Right renal pelvis (tissue), 4 donors: ENCODE measurements around the gene OR4D11. TPM values are rescaled to one million over a fixed set of nuclear protein-coding genes. Genes with fewer than 3 reads are reported as not detected.
"Not testable (repeated sequence)": the region's sequence is repeated elsewhere in the genome, so short reads cannot be mapped to it uniquely, and the experiment has no call there.

Experiments
- DNase-seq, 4 donors: peaks; one replicate each; pipeline ENCODE4 v3.0.0-alpha.2; 2013; ENCODE audit warnings: low read depth in 4 of 4, low spot score in 3 of 4, missing footprints in 1 of 4
- polyA plus RNA-seq, 4 donors: library from polyadenylated mRNA; unstranded; fragments of 120-200 nt; gene quantifications; one replicate each; pipeline ENCODE4 v1.2.1, GENCODE V29; 2013; ENCODE audit not compliant: insufficient read length in 4 of 4

OR4D11 gene
- not detected for polyA plus RNA-seq

- no peak for DNase-seq
Observed at GRCh38 chr11:59503276-59503675, at the start of gene OR4D11. Gene OR4D11, plus strand, starts transcription at chr11:59503576. Its CDS starts 0 bp downstream, at chr11:59503576.

- DNase-seq: no peak
Observed at GRCh38 chr11:59456661-59457060, 46.7 kb upstream of the OR4D11 start, which contains the start of gene OR4D6. Gene OR4D6, plus strand, starts transcription at chr11:59456961. Its CDS starts 0 bp downstream, at chr11:59456961.

GRCh38 chr11:59459916-59460315 is 43.5 kb upstream of the OR4D11 start:
- no peak for DNase-seq

- DNase-seq: peak in 3 of 4 donors; percentile 3 to 10 (median 5)
Observed at GRCh38 chr11:59463190-59463641, 40.2 kb upstream of the OR4D11 start.

GRCh38 chr11:59473015-59473414 is 30.4 kb upstream of the OR4D11 start, which contains the start of gene OR4D10:
Gene OR4D10, plus strand, starts transcription at chr11:59473315. Its CDS starts 4,115 bp downstream, at chr11:59477430.
- DNase-seq: no peak

- no peak for DNase-seq
Observed at GRCh38 chr11:59475176-59475575, 28.2 kb upstream of the OR4D11 start.

GRCh38 chr11:59479906-59480305 is 23.5 kb upstream of the OR4D11 start:
- DNase-seq: no peak

- no peak for DNase-seq
Observed at GRCh38 chr11:59480359-59480758, 23.0 kb upstream of the OR4D11 start.

GRCh38 chr11:59501931-59502330 is 1.4 kb upstream of the OR4D11 start:
- no peak for DNase-seq

- DNase-seq: no peak
Observed at GRCh38 chr11:59510941-59511589, 7.7 kb downstream of the OR4D11 start, which contains the start of gene OR4D9. Gene OR4D9, plus strand, starts transcription at chr11:59511539. Its CDS starts 3,374 bp downstream, at chr11:59514913.

GRCh38 chr11:59511675-59512074 is 8.3 kb downstream of the OR4D11 start:
- no peak for DNase-seq

GRCh38 chr11:59520139-59520538 is 16.8 kb downstream of the OR4D11 start:
- DNase-seq: not testable (repeated sequence)

GRCh38 chr11:59520741-59521140 is 17.4 kb downstream of the OR4D11 start:
- no peak for DNase-seq

- no peak for DNase-seq
Observed at GRCh38 chr11:59523541-59523940, 20.2 kb downstream of the OR4D11 start.

- DNase-seq: no peak
Observed at GRCh38 chr11:59528711-59529110, 25.3 kb downstream of the OR4D11 start.

GRCh38 chr11:59532620-59533019 is 29.2 kb downstream of the OR4D11 start:
- DNase-seq: no peak

GRCh38 chr11:59534676-59535075 is 31.3 kb downstream of the OR4D11 start:
- DNase-seq: no peak

- DNase-seq: no peak
Observed at GRCh38 chr11:59542142-59542810, 38.9 kb downstream of the OR4D11 start.

- not testable (repeated sequence) for DNase-seq
Observed at GRCh38 chr11:59543713-59544112, 40.3 kb downstream of the OR4D11 start.

GRCh38 chr11:59544869-59545178 is 41.4 kb downstream of the OR4D11 start:
- no peak for DNase-seq

- DNase-seq: no peak
Observed at GRCh38 chr11:59545179-59546020, 42.0 kb downstream of the OR4D11 start.
